Thoracic aorta (tissue), 2 donors: ENCODE data around the gene GDF15. TPM values are rescaled to one million over a fixed set of nuclear protein-coding genes. Genes with fewer than 3 reads are reported as not detected.
A peak's percentile ranks its signal among the peaks of the same experiment; 100 is the strongest.

Experiments used
- ATAC-seq: fragments of 150-250 bp; one replicate; pipeline ENCODE4 v1.8.0; 2017; ENCODE audit warnings: low read depth; ENCODE audit not compliant: insufficient number of reproducible peaks, low FRiP score
- DNase-seq: peaks from one replicate; pipeline ENCODE4 v3.0.0-alpha.2; 2020; ENCODE audit warnings: low spot score
- H3K27ac ChIP-seq, 2 donors: fragments of 200-600 bp; sonication (generic); 1 replicate in 1 of 2; 2 replicates in 1 of 2; pipeline ENCODE4 v1.5.1; 2016; ENCODE audit warnings: mild to moderate bottlenecking in 2 of 2, moderate library complexity in 2 of 2
- H3K27me3 ChIP-seq: fragments of 200-600 bp; sonication (generic); replicated peaks from 2 replicates; pipeline ENCODE4 v1.6.0; 2016; ENCODE audit warnings: mild to moderate bottlenecking; ENCODE audit not compliant: insufficient read depth
- H3K36me3 ChIP-seq: fragments of 200-600 bp; sonication (generic); one replicate; pipeline ENCODE4 v1.5.1; 2016
- H3K4me1 ChIP-seq, 2 donors: fragments of 200-600 bp; sonication (generic); 1 replicate in 1 of 2; 2 replicates in 1 of 2; pipeline versions ENCODE4 v1.5.1 to v1.6.0; 2016; ENCODE audit warnings: low read depth in 2 of 2, mild to moderate bottlenecking in 1 of 2; ENCODE audit not compliant: control insufficient read depth in 1 of 2
- H3K4me3 ChIP-seq: fragments of 200-600 bp; sonication (generic); 2 replicates; pipeline ENCODE4 v1.5.1; 2016; ENCODE audit warnings: mild to moderate bottlenecking
- H3K9me3 ChIP-seq: fragments of 200-600 bp; sonication (generic); 2 replicates; pipeline ENCODE4 v1.5.1; 2016
- total RNA-seq, 2 donors: library from RNA; depleted of rRNA; stranded (reverse); fragments of >200 nt; gene quantifications; one replicate each; pipeline versions ENCODE4 v1.1.0 to v1.2.3, GENCODE V29; 2016
- TF ChIP-seq, protein P1 (sequence below): fragments of 200-600 bp; sonication (generic); IDR thresholded peaks from one replicate; pipeline ENCODE4 v1.5.1; 2019; ENCODE audit warnings: antibody characterized with exemption

The GDF15 gene
- total RNA-seq, 2 donors from 2014 or later = 2.3 to 25.5 TPM

DNA sequence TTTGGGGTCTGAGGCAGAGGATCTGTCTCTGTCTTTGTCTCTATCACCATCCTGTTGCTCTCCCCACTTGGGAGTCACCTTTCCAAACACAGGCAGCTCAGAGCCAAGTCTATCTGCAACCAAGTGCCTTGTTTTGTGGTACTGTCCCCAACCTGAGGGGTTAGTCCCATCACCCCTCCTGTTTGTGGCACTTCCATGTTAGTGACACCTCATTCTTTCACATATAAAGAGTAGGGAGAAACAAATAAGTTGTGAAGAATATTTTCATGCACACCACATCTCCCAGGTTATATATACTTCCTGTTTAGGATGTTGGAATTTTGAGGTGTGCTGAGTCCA, 3.7 kb downstream of the GDF15 start:
- no peak for DNase-seq
- TF ChIP-seq, protein P1, sequence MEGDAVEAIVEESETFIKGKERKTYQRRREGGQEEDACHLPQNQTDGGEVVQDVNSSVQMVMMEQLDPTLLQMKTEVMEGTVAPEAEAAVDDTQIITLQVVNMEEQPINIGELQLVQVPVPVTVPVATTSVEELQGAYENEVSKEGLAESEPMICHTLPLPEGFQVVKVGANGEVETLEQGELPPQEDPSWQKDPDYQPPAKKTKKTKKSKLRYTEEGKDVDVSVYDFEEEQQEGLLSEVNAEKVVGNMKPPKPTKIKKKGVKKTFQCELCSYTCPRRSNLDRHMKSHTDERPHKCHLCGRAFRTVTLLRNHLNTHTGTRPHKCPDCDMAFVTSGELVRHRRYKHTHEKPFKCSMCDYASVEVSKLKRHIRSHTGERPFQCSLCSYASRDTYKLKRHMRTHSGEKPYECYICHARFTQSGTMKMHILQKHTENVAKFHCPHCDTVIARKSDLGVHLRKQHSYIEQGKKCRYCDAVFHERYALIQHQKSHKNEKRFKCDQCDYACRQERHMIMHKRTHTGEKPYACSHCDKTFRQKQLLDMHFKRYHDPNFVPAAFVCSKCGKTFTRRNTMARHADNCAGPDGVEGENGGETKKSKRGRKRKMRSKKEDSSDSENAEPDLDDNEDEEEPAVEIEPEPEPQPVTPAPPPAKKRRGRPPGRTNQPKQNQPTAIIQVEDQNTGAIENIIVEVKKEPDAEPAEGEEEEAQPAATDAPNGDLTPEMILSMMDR = no peak
- H3K9me3 ChIP-seq = no peaks in the 10 kb centered on the region
- peaks cover 3 to 21% of the 10 kb centered on the region in 2 donors for H3K4me1 ChIP-seq
- no peak for ATAC-seq
- no peak overlapping the region for H3K27ac ChIP-seq
- H3K36me3 ChIP-seq = no peaks in the 10 kb centered on the region
- H3K4me3 ChIP-seq = no peak overlapping the region
- H3K27me3 ChIP-seq = no peaks in the 10 kb centered on the region

DNA sequence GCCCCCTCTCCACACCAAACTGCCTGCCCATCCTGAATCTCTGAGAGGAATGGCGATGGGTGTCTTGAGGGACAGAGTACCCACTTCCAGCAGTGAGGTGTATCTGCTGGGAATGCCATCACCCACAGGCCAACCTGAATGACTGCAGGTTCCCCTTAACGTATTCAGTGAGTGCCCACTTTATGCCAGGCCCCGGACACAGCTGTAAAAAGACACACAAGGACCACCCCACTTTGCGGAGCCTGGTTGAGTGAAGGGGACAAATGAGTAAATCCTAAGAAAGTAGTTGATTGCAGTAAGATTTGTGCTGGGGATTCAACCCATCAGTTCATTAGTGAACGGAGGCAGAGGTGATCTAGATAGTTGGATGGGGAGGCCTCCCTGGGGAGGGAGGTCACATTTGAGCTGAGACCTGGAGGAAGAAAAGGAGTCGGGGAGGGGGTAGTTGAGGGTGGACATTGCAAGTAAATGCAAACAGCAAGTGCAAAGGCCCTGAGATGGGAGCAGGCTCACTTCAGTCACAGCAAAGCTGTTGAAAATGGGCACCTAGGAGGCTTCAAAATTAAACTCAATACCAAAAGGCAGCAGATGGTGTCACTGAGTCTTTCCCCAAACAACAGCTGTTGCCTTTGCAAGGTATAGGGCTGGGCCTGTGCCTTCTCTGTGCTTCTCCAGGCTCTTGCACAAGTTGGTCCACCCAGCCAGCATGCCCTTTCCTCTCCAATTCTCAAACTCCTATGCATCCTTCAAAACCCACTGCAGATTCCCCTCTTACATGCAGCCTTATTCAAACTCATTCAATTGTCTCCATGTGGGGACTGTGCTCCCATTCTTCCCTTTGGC, 4.3 kb downstream of the GDF15 start:
- TF ChIP-seq, protein P1 = no peak
- Histone ChIP-seq H3K36me3 (no peaks in the 10 kb centered on the region), H3K9me3 (no peaks in the 10 kb centered on the region), H3K4me1 (peaks cover 3 to 21% of the 10 kb centered on the region in 2 donors), H3K27ac (no peak overlapping the region), H3K27me3 (no peaks in the 10 kb centered on the region), H3K4me3 (no peak overlapping the region)
- ATAC-seq (no peak), DNase-seq (no peak)

DNA sequence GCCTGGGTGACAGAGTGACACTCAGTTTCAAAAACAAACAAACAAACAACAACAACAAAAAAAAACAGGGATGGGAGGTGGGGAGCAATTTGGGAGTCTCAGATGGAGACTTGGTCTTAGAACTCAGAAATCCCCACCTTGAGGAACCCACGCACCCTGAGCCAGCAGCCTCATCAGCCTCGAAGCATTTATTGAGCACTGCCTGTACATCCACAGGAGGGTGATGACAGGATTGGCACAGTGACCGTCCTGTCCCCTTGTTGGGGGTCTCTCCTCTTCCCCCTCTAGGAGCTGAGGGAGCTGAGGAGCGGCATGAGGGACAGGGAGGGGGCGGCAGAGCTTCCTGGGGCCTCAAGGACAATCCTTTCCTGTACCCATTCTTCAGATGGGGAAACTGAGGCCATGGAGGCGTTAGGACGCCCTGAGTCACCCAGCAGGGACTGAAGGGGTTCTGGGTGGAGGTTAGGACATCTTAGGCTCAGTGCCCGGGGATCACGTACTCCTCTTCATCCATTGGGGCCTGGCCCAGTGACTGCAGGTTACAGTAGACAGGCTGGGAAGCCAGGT, 5.6 kb downstream of the GDF15 start:
- H3K9me3 ChIP-seq = no peaks in the 10 kb centered on the region
- TF ChIP-seq, protein P1 = no peak
- no peak for DNase-seq
- no peaks in the 10 kb centered on the region for H3K36me3 ChIP-seq
- no peak for ATAC-seq
- H3K27me3 ChIP-seq = no peaks in the 10 kb centered on the region
- H3K27ac ChIP-seq = no peak overlapping the region
- H3K4me1 ChIP-seq = peaks cover 2 to 11% of the 10 kb centered on the region in 2 donors
- H3K4me3 ChIP-seq = no peak overlapping the region

DNA sequence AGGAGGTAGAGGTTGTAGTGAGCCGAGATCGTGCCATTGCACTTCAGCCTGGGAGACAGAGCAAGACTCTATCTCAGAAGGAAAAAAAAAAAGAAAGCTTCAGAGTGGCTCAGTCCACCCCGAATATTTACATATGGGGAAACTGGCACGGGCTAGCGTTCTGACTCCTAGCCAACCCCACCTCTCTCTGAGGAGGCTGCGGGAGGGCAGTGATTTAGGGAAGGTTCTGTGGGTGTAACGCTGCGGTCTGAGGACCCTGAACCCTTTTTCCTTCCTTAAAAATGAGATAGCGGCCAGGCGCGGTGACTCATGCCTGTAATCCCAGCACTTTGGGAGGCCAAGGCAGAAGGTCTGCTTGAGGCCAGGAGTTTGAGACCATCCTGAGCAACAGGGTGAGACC, 6.5 kb downstream of the GDF15 start:
- DNase-seq = no peak
- ATAC-seq = no peak

DNA sequence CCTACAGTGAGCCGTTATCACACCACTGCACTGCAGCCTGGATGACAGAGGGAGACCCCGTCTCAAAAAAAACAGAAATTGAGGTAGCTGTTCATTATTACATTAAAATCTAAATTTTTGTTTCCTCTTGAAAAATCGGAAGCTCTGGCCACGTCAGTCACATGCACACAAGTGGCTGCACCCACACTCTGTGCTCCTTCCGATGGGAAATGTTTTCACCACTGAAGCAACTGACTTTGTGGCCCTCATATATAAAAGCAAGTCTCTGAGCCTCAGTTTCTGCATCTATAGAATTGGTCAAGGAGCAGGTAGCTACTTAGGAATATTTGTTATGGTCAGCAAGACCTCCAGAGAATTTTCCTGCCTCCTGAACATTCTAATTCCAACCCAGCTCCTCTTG, 7.0 kb downstream of the GDF15 start:
- peaks cover 0 to 4% of the 10 kb centered on the region in 2 donors for H3K4me1 ChIP-seq
- H3K9me3 ChIP-seq = no peaks in the 10 kb centered on the region
- DNase-seq (no peak), ATAC-seq (no peak)
- no peaks in the 10 kb centered on the region for H3K27me3 ChIP-seq
- TF ChIP-seq, protein P1 = no peak
- peak overlapping the region; percentile 24 for H3K4me3 ChIP-seq
- no peaks in the 10 kb centered on the region for H3K36me3 ChIP-seq
- H3K27ac ChIP-seq = no peak overlapping the region

More for the DNA sequence above, 6.5 kb downstream of the GDF15 start:
- TF ChIP-seq, protein P1 = no peak
- no peak overlapping the region for H3K27ac ChIP-seq
- no peaks in the 10 kb centered on the region for H3K27me3 ChIP-seq
- no peaks in the 10 kb centered on the region for H3K9me3 ChIP-seq
- H3K36me3 ChIP-seq = no peaks in the 10 kb centered on the region
- H3K4me1 ChIP-seq = peaks cover 0 to 6% of the 10 kb centered on the region in 2 donors
- no peak overlapping the region for H3K4me3 ChIP-seq
